Neural progenitor cell (in vitro differentiated cells): ENCODE measurements around the gene SYT5. TPM values are rescaled to one million over a fixed set of nuclear protein-coding genes. Genes with fewer than 3 reads are reported as not detected.

Experiments used
- DNase-seq: peaks from one replicate; pipeline ENCODE4 v3.0.0-alpha.2; 2016; ENCODE audit warnings: low spot score
- H2AFZ ChIP-seq: fragments of 200-600 bp; sonication (generic); replicated peaks from 2 replicates; pipeline ENCODE4 v1.6.1; 2016; ENCODE audit warnings: antibody characterized with exemption
- H3F3A ChIP-seq: fragments of 200-600 bp; sonication (generic); 2 replicates; pipeline ENCODE4 v1.6.1; 2016; ENCODE audit warnings: antibody characterized with exemption, low read depth
- H3K27ac ChIP-seq: fragments of 200-600 bp; sonication (generic); 2 replicates; pipeline ENCODE4 v1.5.1; 2016; ENCODE audit warnings: mild to moderate bottlenecking
- H3K27me3 ChIP-seq: fragments of 200-600 bp; sonication (generic); 2 replicates; pipeline ENCODE4 v1.6.1; 2016; ENCODE audit warnings: mild to moderate bottlenecking, moderate library complexity
- H3K36me3 ChIP-seq: fragments of 200-600 bp; sonication (generic); 2 replicates; pipeline ENCODE4 v1.5.1; 2016
- H3K4me1 ChIP-seq: fragments of 200-600 bp; sonication (generic); 2 replicates; pipeline ENCODE4 v1.6.1; 2016; ENCODE audit warnings: mixed run types
- H3K4me2 ChIP-seq: fragments of 200-600 bp; sonication (generic); 2 replicates; pipeline ENCODE4 v1.6.1; 2016
- H3K4me3 ChIP-seq: fragments of 200-600 bp; sonication (generic); 2 replicates; pipeline ENCODE4 v1.5.1; 2016
- H3K79me2 ChIP-seq: fragments of 200-600 bp; sonication (generic); 2 replicates; pipeline ENCODE4 v1.6.1; 2016; ENCODE audit warnings: low read depth
- H3K9ac ChIP-seq: fragments of 200-600 bp; sonication (generic); 2 replicates; pipeline ENCODE4 v1.6.1; 2016
- H3K9me3 ChIP-seq: fragments of 200-600 bp; sonication (generic); 2 replicates; pipeline ENCODE4 v1.5.1; 2016; ENCODE audit warnings: low read depth
- H4K20me1 ChIP-seq: fragments of 200-600 bp; sonication (generic); 2 replicates; pipeline ENCODE4 v1.6.1; 2016; ENCODE audit warnings: low read depth
- H3K27ac Mint-ChIP-seq: 3 replicates; pipeline ENCODE4 v1.8.0; 2021; ENCODE audit warnings: mixed read lengths
- H3K27me3 Mint-ChIP-seq: 2 replicates; pipeline ENCODE4 v1.8.0; 2022; ENCODE audit warnings: low read depth, mild to moderate bottlenecking, inconsistent platforms, moderate library complexity, mixed read lengths; ENCODE audit not compliant: insufficient read depth
- H3K36me3 Mint-ChIP-seq: 3 replicates; pipeline ENCODE4 v1.8.0; 2021; ENCODE audit warnings: mixed read lengths
- H3K4me1 Mint-ChIP-seq: 3 replicates; pipeline ENCODE4 v1.8.0; 2021; ENCODE audit warnings: mixed read lengths
- H3K4me3 Mint-ChIP-seq: 3 replicates; pipeline ENCODE4 v1.8.0; 2021; ENCODE audit warnings: mild to moderate bottlenecking, moderate library complexity, mixed read lengths
- H3K9me3 Mint-ChIP-seq: 3 replicates; pipeline ENCODE4 v1.8.0; 2020; ENCODE audit warnings: mixed read lengths
- CTCF ChIP-seq: fragments of 200-600 bp; sonication (generic); IDR thresholded peaks from 2 replicates; pipeline ENCODE4 v1.5.1; 2017; ENCODE audit warnings: antibody characterized with exemption, mild to moderate bottlenecking
- EZH2 ChIP-seq: fragments of 200-600 bp; sonication (generic); IDR thresholded peaks from 2 replicates; pipeline ENCODE4 v1.6.1; 2017; ENCODE audit warnings: antibody characterized with exemption, mild to moderate bottlenecking, moderate library complexity
- EZH2phosphoT487 ChIP-seq: fragments of 200-600 bp; sonication (generic); IDR thresholded peaks from 2 replicates; pipeline ENCODE4 v1.6.1; 2017; ENCODE audit warnings: antibody characterized with exemption
- total RNA-seq: library from RNA; depleted of rRNA; stranded (reverse); fragments of >200 nt; gene quantifications from 2 replicates; pipeline ENCODE4 v1.2.3, GENCODE V29; 2015; ENCODE audit warnings: low replicate concordance

The SYT5 gene
- total RNA-seq, 1 donor from 2014 or later: not detected

GRCh38 chr19:55228403-55229031 is 48.4 kb upstream of the SYT5 start, which contains the start of gene TMEM86B:
TSS of gene TMEM86B (minus strand) at chr19:55228763. CDS start at chr19:55228741, 22 bp downstream.
- Histone ChIP-seq H2AFZ (no peak within 1 kb of the TSS), H3K36me3 (no peaks in the 10 kb centered on the region), H3K9ac (no peak within 1 kb of the TSS), H3K9me3 (no peaks in the 10 kb centered on the region), H3K4me3 (no peak within 1 kb of the TSS), H3K27ac (no peak within 1 kb of the TSS), H3K79me2 (no peaks in the 10 kb centered on the region), H3K4me2 (no peak within 1 kb of the TSS), H4K20me1 (peaks cover 12% of the 10 kb centered on the region), H3K27me3 (no peaks in the 10 kb centered on the region), H3F3A (no peaks in the 10 kb centered on the region), H3K4me1 (no peaks in the 10 kb centered on the region)
- no peak for TF ChIP-seq CTCF
- TF ChIP-seq EZH2phosphoT487: no peak
- no peak for TF ChIP-seq EZH2
- Mint-ChIP-seq H3K4me3 (no peak within 1 kb of the TSS), H3K9me3 (no peaks in the 10 kb centered on the region), H3K27me3 (no peaks in the 10 kb centered on the region), H3K27ac (no peak within 1 kb of the TSS), H3K4me1 (peaks cover 5% of the 10 kb centered on the region), H3K36me3 (peaks cover 4% of the 10 kb centered on the region)
- no peak for DNase-seq

- Mint-ChIP-seq H3K36me3 (peaks cover 4% of the 10 kb centered on the region), H3K9me3 (no peaks in the 10 kb centered on the region), H3K27me3 (no peaks in the 10 kb centered on the region), H3K4me1 (peaks cover 5% of the 10 kb centered on the region), H3K4me3 (no peak overlapping the region), H3K27ac (no peak overlapping the region)
- Histone ChIP-seq H4K20me1 (peaks cover 12% of the 10 kb centered on the region), H3K36me3 (no peaks in the 10 kb centered on the region), H3K4me1 (no peaks in the 10 kb centered on the region), H2AFZ (no peak overlapping the region), H3K4me3 (no peak overlapping the region), H3K27ac (no peak overlapping the region), H3K79me2 (no peaks in the 10 kb centered on the region), H3K4me2 (no peak overlapping the region), H3K9ac (no peak overlapping the region), H3K27me3 (no peaks in the 10 kb centered on the region), H3K9me3 (no peaks in the 10 kb centered on the region), H3F3A (no peaks in the 10 kb centered on the region)
- TF ChIP-seq CTCF (no peak), EZH2phosphoT487 (no peak), EZH2 (no peak)
- no peak for DNase-seq
Measured at GRCh38 chr19:55228015-55228391, 47.9 kb upstream of the SYT5 start.

GRCh38 chr19:55227241-55228014 is 47.3 kb upstream of the SYT5 start:
- Histone ChIP-seq H3F3A (no peaks in the 10 kb centered on the region), H3K27ac (no peak overlapping the region), H3K4me1 (no peaks in the 10 kb centered on the region), H3K27me3 (no peaks in the 10 kb centered on the region), H2AFZ (no peak overlapping the region), H3K36me3 (no peaks in the 10 kb centered on the region), H3K9me3 (no peaks in the 10 kb centered on the region), H3K4me3 (no peak overlapping the region), H3K79me2 (no peaks in the 10 kb centered on the region), H4K20me1 (peaks cover 9% of the 10 kb centered on the region), H3K4me2 (no peak overlapping the region), H3K9ac (no peak overlapping the region)
- no peak for DNase-seq
- TF ChIP-seq CTCF: no peak
- no peak for TF ChIP-seq EZH2phosphoT487
- no peak for TF ChIP-seq EZH2
- no peaks in the 10 kb centered on the region for H3K27me3 Mint-ChIP-seq
- H3K4me1 Mint-ChIP-seq: peaks cover 5% of the 10 kb centered on the region
- peaks cover 4% of the 10 kb centered on the region for H3K36me3 Mint-ChIP-seq
- no peak overlapping the region for H3K27ac Mint-ChIP-seq
- H3K9me3 Mint-ChIP-seq: no peaks in the 10 kb centered on the region
- H3K4me3 Mint-ChIP-seq: no peak overlapping the region
